Activated T-cell treated with anti-CD3 and anti-CD28 coated beads for 24 hours (primary cell): ENCODE data around the gene MTG1.
"Not testable (repeated sequence)": the region's sequence is repeated elsewhere in the genome, so short reads cannot be mapped to it uniquely, and the experiment has no call there.

Experiments
- DNase-seq: peaks from one replicate; pipeline ENCODE4 v3.0.0-alpha.2; 2020; ENCODE audit warnings: low read depth

The MTG1 gene

DNA sequence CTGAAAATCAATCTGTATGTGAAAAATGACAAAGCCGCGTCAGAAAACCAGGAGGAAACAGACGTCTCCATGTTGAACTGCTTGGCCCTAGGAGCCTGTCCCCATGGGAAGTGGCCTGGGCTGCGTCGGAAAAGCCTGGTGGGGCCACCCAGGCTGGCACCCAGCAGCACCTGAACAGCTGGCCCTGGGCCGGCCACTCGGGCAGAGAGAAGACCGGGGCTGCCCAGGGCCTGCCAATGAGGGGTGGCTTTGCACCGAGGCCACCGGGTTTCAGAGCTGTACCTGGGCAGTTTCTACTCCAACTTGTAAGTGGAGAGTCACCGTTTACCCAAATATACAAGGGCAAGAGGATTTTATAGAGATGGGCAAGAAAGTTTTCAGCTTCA lies 35.0 kb upstream of the MTG1 start:
- no peak for DNase-seq

DNA sequence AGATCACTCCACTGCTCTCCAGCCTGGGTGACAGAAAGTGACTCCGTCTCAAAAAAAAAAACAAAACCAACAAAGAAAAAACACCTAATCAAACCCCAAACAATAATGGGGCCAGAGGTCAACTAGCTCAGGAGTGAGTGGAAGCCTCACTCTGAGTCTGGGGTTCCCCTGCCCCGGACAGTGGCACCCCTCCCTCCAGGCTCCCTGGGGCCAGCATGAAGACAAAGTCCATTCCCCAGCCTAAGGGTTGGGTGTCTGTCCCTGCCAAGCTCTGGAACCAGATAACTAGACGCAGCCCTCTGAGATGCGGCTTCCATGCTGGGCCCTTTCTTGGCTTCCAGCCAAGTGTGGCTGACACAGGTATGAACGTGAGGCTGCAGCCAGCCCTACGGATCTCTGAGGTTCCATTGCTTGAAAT lies 34.4 kb upstream of the MTG1 start:
- no peak for DNase-seq

DNA sequence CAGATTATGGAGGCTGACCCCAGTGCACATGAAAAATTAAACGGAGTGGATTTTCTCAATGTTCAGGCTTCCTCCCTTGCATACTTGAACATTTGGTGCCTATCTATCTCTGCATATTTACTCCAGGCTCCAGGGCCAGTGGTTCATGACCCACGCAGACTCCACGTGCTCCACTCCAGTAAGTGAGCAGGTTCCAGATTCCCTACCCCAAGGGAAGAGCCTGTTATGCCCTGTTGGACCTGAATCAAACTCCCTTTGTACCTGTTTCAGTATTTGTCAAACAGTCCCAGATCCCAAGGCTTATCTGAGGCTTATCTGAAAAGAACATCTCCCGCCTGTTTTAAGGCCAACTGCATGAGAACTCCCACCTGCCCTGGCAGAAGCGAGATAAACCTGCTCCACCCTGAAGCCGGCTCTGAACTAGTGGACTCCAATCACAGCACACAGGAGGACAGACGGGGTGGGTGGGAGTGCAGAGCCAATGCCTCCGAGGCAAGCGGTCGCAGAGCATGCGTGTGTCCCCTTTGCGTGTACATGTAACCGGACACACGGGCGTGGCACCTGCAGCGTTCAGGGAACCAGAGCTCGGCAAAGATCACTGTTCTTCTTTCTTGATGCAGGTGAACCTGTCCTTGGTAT lies 33.9 kb upstream of the MTG1 start:
- DNase-seq: no peak

- DNase-seq: no peak
Observed at GRCh38 chr10:133361227-133361626, 32.7 kb upstream of the MTG1 start.

DNA sequence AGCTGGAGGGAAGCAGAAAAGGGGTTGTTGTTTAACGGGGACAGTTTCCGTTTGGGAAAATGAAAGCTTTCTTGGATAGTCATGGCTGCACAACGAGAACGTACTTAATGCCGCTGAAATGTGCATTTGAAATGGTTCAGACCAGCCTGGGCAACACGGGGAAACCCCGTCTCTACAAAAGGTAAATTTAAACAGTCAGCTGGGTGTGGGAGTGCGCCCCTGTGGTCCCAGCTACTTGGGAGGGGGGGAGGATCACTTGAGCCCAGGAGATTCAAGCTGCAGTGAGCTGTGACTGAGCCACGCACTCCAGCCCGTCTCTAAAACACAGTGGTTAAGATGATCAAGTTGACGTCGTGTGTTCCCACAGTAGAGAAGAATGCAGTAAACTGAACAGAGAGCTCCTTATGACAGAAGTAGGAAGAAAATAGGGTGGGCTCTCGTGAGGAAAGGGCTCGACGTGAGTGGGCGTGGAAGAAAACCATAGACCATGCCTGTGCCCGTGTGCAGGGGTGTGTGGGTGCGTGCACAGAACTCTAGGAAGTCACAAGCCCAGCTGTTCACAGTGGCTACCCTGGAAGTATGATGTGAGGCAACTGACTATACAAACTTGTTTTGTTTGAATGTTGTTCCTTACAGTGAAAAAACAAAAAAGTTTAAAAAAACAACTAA lies 32.0 kb upstream of the MTG1 start:
- DNase-seq: no peak

DNA sequence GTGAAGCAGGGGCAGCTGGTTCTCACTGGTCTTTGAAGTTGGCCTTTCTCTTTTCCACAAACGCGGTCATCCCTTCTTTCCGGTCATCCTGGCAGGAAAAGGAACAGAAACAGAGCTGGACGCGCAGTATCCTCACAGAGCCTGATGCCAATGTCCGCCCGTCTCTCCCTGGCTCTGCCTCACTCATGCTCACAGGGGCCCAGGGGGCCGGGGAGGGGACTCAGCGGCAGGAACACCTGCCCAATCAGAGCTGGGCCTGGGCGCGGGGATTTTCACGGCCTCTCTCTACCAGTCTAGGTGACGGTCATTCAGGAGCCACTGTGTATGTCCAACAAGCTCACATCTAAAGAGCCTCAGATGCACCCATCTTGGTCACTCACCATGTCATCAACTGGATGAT lies 31.1 kb upstream of the MTG1 start:
- no peak for DNase-seq

GRCh38 chr10:133364645-133365431 lies 29.1 kb upstream of the MTG1 start:
- DNase-seq: no peak

- DNase-seq: no peak
Observed at GRCh38 chr10:133365461-133366129, 28.4 kb upstream of the MTG1 start.

- no peak for DNase-seq
Observed at GRCh38 chr10:133366130-133366478, 27.9 kb upstream of the MTG1 start.

- DNase-seq: no peak
Observed at GRCh38 chr10:133366751-133367150, 27.2 kb upstream of the MTG1 start.

DNA sequence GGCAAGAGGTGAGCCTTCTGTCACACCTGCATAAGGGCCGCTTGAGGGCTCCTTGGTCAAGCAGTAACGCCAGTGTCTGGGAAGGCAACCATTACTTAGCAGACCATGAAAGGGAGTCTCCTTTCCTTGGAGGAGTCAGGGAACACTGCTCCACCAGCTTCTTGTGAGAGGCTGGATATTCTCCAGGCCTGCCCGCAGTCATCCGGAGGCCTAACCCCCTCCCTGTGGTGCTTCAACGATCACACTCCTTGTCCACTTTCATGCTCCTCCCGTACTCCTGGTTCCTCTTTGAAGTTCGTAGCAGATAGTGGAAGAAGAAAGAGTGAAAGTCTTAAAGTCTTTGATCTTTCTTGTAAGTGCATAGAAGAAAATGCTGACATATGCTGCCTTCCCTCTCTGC lies 26.5 kb upstream of the MTG1 start:
- DNase-seq: not testable (repeated sequence)

GRCh38 chr10:133368153-133368552 lies 25.8 kb upstream of the MTG1 start:
- no peak for DNase-seq

DNA sequence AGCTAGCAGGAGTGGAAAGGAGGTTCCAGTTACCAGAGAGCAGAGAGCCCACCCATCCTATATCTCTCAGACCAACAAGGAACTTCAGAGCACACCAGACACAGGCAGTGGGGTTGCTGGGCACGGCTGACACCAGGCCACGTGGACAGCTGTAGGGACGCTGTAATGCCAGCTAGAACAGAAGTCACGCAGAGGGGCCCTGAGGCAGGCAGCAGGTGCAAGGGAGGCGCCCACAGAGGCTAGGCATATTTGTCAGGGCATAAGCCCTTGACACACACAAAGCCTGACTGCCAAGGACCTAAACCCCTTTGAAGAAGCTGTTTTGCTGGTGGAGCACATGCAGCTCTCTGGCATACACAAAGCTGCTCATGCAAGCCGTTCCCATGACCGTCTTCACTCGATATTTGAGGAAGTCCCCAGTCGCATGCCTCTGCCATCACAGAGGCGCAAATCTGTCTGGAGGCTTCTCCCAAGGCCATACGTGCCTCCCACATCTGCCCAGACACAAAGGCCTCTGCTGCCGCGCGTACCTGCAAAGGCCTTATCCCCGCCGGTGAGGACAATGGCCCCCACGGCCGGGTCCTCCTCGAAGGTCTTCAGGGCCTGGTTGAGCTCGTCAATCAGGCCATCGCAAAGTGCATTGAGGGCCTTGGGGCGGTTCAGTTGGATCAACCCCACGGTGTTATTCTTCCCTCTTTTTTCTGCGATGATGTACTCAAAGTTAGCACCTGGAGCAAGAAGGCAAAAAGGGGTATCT lies 23.7 kb upstream of the MTG1 start:
- no peak for DNase-seq

GRCh38 chr10:133372507-133372906 lies 21.4 kb upstream of the MTG1 start:
- no peak for DNase-seq

- DNase-seq: peak; percentile 90
Observed at GRCh38 chr10:133373174-133374090, 20.5 kb upstream of the MTG1 start, which contains the start of gene ECHS1. TSS of gene ECHS1 (minus strand) at chr10:133373354. CDS start at chr10:133373333, 21 bp downstream.

GRCh38 chr10:133375357-133376115 lies 18.4 kb upstream of the MTG1 start:
- no peak for DNase-seq

DNA sequence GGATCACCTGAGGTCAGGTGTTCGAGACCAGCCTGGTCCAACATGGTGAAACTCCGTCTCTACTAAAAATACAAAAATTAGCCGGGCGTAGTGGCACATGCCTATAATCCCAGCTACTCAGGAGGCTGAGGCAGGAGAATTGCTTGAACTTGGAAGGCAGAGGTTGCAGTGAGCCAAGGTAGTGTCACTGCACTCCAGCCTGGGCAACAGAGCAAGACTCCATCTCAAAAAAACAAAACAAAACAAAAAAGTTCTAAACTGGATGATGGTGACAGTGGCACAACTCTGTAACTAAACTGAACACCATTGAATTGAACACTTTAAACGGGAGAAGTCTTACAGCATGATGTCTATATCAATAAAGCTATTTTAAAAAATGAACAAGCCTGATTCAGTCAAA lies 17.8 kb upstream of the MTG1 start:
- DNase-seq: not testable (repeated sequence)

GRCh38 chr10:133377025-133377817 lies 16.7 kb upstream of the MTG1 start:
- DNase-seq: no peak

DNA sequence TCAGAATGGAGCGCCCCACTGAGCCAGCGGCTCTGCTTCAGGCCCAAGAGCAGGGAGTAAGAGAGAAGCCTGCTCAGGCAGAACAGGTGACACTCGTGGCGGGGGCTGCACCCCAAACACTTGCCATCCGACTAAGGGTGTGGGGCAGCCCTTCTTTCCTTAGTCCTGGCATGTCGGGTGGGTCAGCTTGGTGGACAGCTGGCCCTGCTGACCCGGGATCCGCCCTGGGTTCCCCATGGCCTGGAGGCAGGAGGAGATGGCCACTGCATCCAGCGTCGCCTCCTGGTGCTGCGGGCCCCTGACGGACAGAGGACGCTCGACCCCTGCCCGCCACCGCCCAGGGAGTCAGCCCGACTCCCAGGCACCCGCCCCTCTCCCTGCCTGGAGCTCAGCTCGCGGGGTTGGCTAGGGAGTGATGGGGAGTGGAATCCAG lies 16.1 kb upstream of the MTG1 start:
- no peak for DNase-seq
